ENCODE results near the gene AGO4. TPM values are rescaled to one million over a fixed set of nuclear protein-coding genes. Genes with fewer than 3 reads are reported as not detected.

AGO4 gene
- total RNA-seq, 1 experiment from 2014 or later, result 6.1 TPM

GRCh38 chr1:35885961-35886558 is 78.2 kb downstream of the AGO4 start:
- Histone ChIP-seq H3K4me3 (replicated peaks in 1 of 2; ENCODE audit: low read depth in 1 of 2, low read length in 2 of 2) (no peak overlapping the region), H3K4me1 (ENCODE audit: control insufficient read depth in 1 of 2, insufficient read depth in 2 of 2, low read length in 2 of 2) (peaks cover 0 to 31% of the 10 kb centered on the region in 2 experiments; a peak in 3 of 4 replicates), H3K9ac (ENCODE audit: low read length) (no peak overlapping the region), H3K9me2 (ENCODE audit: insufficient read depth) (no peaks in the 10 kb centered on the region), H2AFZ (ENCODE audit: low read depth, low read length, poor library complexity, severe bottlenecking) (no peak overlapping the region), H3K27me3 (ENCODE audit: insufficient read depth, low read length) (no peaks in the 10 kb centered on the region), H3K36me3 (ENCODE audit: control insufficient read depth in 1 of 2, insufficient read depth in 2 of 2, low read length in 2 of 2) (peaks cover 0 to 11% of the 10 kb centered on the region in 2 experiments; a peak in 1 of 4 replicates), H3K27ac (ENCODE audit: low read depth, low read length) (no peak overlapping the region), H4K20me1 (ENCODE audit: insufficient read depth) (no peaks in the 10 kb centered on the region), H3K9me3 (ENCODE audit: control insufficient read depth in 1 of 2, insufficient read depth in 1 of 2, low read depth in 1 of 2, low read length in 2 of 2) (no peaks in the 10 kb centered on the region), H3K79me2 (ENCODE audit: insufficient read depth, low read length) (peaks cover 35% of the 10 kb centered on the region), H3K4me2 (ENCODE audit: low read length) (no peak overlapping the region)
- ChIA-PET CTCF (no interaction called here), POLR2A (no interaction called here), RAD21 (ENCODE audit: low non-redundant PET in 1 of 2, low total read pairs in 2 of 2, uncharacterized antibody in 2 of 2, unreplicated experiment in 2 of 2) (no interaction called here)
- DNase-seq (ENCODE audit: low read depth, low spot score) (no peak), ATAC-seq (no peak)
- intact Hi-C loops (cut with micrococcal nuclease), result no loop called here
- TF ChIP-seq, protein P1, sequence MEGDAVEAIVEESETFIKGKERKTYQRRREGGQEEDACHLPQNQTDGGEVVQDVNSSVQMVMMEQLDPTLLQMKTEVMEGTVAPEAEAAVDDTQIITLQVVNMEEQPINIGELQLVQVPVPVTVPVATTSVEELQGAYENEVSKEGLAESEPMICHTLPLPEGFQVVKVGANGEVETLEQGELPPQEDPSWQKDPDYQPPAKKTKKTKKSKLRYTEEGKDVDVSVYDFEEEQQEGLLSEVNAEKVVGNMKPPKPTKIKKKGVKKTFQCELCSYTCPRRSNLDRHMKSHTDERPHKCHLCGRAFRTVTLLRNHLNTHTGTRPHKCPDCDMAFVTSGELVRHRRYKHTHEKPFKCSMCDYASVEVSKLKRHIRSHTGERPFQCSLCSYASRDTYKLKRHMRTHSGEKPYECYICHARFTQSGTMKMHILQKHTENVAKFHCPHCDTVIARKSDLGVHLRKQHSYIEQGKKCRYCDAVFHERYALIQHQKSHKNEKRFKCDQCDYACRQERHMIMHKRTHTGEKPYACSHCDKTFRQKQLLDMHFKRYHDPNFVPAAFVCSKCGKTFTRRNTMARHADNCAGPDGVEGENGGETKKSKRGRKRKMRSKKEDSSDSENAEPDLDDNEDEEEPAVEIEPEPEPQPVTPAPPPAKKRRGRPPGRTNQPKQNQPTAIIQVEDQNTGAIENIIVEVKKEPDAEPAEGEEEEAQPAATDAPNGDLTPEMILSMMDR (IDR thresholded peaks at IDR 0.05 in 2 of 3, conservative IDR thresholded peaks at IDR 0.05 in 1 of 3; ENCODE audit: borderline replicate concordance in 1 of 3, insufficient read depth in 1 of 3, low read depth in 2 of 3, low read length in 2 of 3), result no peak
- TF ChIP-seq ELF1 (IDR thresholded peaks at IDR 0.05; ENCODE audit: borderline replicate concordance, low read depth), result no peak
- no peak for TF ChIP-seq SIN3A (IDR thresholded peaks at IDR 0.05; ENCODE audit: low read depth)
- no peak for TF ChIP-seq POLR2A (IDR thresholded peaks at IDR 0.05; ENCODE audit: borderline replicate concordance, extremely low read depth, insufficient read depth, insufficient read length)
- no peak for TF ChIP-seq SRF (IDR thresholded peaks at IDR 0.05; ENCODE audit: low read depth)
- TF ChIP-seq, protein P2, sequence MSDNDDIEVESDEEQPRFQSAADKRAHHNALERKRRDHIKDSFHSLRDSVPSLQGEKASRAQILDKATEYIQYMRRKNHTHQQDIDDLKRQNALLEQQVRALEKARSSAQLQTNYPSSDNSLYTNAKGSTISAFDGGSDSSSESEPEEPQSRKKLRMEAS (IDR thresholded peaks at IDR 0.05), result no peak
- no peak for TF ChIP-seq EGR1 (IDR thresholded peaks at IDR 0.05; ENCODE audit: low read depth)
- no peak for TF ChIP-seq ZFX (IDR thresholded peaks at IDR 0.05)
- no peak for TF ChIP-seq ZNF274 (IDR thresholded peaks at IDR 0.05; ENCODE audit: low read depth, low read length)
- no peak for TF ChIP-seq ATF3 (IDR thresholded peaks at IDR 0.05)
- no peak for TF ChIP-seq SP1 (IDR thresholded peaks at IDR 0.05; ENCODE audit: low read depth)
- no TSS peak for BruUV-seq (replicated peaks)
